Right ventricle myocardium superior (tissue), 1 donor: Measurements from ENCODE around the gene CLC. TPM values are rescaled to one million over a fixed set of nuclear protein-coding genes. Genes with fewer than 3 reads are reported as not detected.
"Not testable (repeated sequence)": the region's sequence is repeated elsewhere in the genome, so short reads cannot be mapped to it uniquely, and the experiment has no call there.

Experiments used
- ATAC-seq: fragments of 200-7000 bp; cut with Tn5 transposase; one replicate; pipeline ENCODE4 v1.9.1; 2020; ENCODE audit warnings: mild to moderate bottlenecking; ENCODE audit not compliant: poor library complexity
- DNase-seq: peaks from one replicate; pipeline ENCODE4 v3.0.0-alpha.2; 2020
- intact Hi-C: fragments of 100-400 bp; cut with DNase I; formaldehyde crosslinking; loops from one replicate; pipeline ENCODE4 v1.11.2; 2022
- total RNA-seq: library from RNA; stranded (reverse); fragmentation: NEBNext Ultra II Directional; extraction: Animal tissue kit (Norgen Biotek cat#: 25700); gene quantifications from one replicate; pipeline ENCODE4 v1.2.1, GENCODE V29; 2021
- donor health status: DM: no; HTN: yes; CAD: no; lungs with severe emphysema.

The CLC gene
- total RNA-seq, 1 donor from 2014 or later = not detected

DNA sequence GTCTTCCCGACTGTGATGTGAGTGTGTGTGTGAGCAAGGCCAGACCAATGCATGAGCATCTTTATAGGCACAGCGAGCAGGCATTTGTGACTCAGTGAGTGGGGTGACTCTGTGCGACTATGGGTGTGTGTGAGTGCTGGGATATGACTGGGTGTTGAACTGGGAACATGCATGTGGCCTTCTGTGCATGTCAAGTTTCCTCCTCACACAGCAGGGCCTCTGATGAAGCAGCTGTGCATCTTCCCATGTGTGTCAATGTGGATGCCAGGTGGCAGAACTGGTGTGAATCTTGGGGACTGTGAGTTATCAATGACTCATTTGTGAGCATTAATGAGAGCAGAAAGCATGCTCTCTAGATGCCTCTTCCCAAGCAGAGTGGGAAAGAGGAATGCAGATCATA, 45.7 kb downstream of the CLC start:
- intact Hi-C loops = no loop called here
- ATAC-seq (no peak), DNase-seq (no peak)

DNA sequence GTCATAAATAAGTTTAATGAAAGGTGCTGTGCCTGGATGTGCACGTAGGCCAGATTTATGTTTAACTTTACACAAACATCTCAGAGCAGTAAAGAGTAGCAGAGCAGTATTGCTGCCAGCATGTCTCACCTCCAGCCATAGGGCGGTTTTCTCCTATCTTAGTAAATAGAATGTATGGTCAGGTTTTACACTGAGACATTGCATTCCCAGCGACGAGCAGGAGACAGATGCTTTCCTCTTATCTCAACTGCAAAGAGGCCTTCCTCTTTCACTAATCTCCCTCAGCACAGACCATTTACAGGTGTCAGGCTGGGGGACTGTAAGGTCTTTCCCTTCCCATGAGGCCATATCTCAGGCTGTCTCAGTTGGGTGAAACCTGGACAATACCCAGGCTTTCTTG, 49.2 kb downstream of the CLC start:
- ATAC-seq, intact Hi-C loops, DNase-seq: not testable (repeated sequence)

DNA sequence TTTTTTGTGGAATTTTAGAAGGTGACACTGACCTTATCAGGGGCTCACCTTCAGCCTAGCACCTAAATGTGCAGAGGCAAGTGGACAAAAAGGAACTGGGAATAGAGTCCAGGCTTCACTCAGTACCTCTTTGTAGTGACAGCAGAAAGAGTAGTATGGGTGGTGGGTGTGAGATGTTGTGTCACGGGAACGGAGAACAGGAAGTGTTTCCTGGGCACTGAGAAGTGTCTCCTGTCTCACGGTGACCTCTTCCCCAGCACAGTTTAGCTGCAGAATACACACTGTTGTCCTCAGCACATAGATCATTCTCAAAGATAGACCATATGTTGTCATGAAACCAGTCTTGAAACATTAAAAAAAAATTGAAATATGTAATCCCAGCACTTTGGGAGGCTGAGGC, 51.1 kb downstream of the CLC start:
- ATAC-seq (no peak), DNase-seq (no peak)
- intact Hi-C loops = no loop called here

- ATAC-seq (no peak), DNase-seq (no peak)
- intact Hi-C loops = no loop called here
These were observed 53.6 kb downstream of the CLC start for GRCh38 chr19:39684267-39684666.

DNA sequence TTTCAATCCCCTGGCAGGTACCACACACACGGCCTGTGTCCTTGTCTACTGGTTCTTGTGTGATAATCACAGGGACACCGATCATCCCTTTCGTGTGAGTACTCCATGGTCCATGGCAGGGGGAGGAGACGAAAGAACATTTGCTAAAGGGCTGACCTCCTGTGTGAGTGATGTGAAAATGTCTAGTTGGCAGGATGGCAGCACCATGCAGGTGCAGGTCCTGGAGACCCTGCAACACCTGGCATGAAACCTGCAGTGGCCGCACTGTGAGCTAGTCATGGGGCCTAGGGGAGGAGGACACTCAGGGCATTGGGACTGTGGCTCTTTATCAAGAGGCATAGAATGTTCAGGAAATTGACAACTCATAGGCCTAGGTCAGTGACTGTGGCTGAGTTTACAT, 56.4 kb downstream of the CLC start:
- intact Hi-C loops = no loop called here
- ATAC-seq (no peak), DNase-seq (no peak)

Other genes with a start within 250 kb of the CLC start
- gene DLL3, start 239.1 kb downstream of the CLC start, total RNA-seq = not detected
- gene SELENOV, start 222.9 kb downstream of the CLC start, total RNA-seq = not detected
- gene EID2B, start 205.2 kb downstream of the CLC start, total RNA-seq = 1.7 TPM
- gene EID2, start 197.9 kb downstream of the CLC start, total RNA-seq = 10.3 TPM
- gene LGALS13, start 135.5 kb downstream of the CLC start, total RNA-seq = not detected
- gene LGALS16, start 82.1 kb downstream of the CLC start, total RNA-seq = not detected
- not detected for gene LGALS14, start 33.5 kb downstream of the CLC start, total RNA-seq
- not detected for gene LEUTX, start 40.8 kb upstream of the CLC start, total RNA-seq
- 16.8 TPM for gene DYRK1B, start 96.1 kb upstream of the CLC start, total RNA-seq
- gene FBL, start 108.3 kb upstream of the CLC start, total RNA-seq = 52.9 TPM
- 8.0 TPM for gene FCGBP, start 196.6 kb upstream of the CLC start, total RNA-seq
- gene PSMC4, start 233.1 kb upstream of the CLC start, total RNA-seq = 64.8 TPM